CD8-positive, alpha-beta memory T cell (primary cell): ENCODE measurements around the gene EFS. TPM values are rescaled to one million over a fixed set of nuclear protein-coding genes. Genes with fewer than 3 reads are reported as not detected.
A peak's percentile ranks its signal among the peaks of the same experiment; 100 is the strongest.

Experiments
- CTCF ChIA-PET: fragments of 350-600 bp; sonication (Branson Sonifier 250); formaldehyde crosslinking; loops from one replicate; lab custom pipeline; 2021; ENCODE audit warnings: antibody characterized with exemption; lab: Charles Lee
- POLR2A ChIA-PET: fragments of 350-600 bp; sonication (Branson Sonifier 250); formaldehyde crosslinking; loops from one replicate; lab custom pipeline; 2021; ENCODE audit warnings: antibody characterized with exemption; lab: Charles Lee
- DNase-seq, 5 donors: peaks; one replicate each; pipeline versions ENCODE4 v3.0.0 to v3.0.0-alpha.2; 2020 to 2022; ENCODE audit warnings: mixed read lengths in 1 of 5
- H3K27ac ChIP-seq: one replicate; pipeline ENCODE4 v1.7.0; 2013; ENCODE audit warnings: low read depth, mild to moderate bottlenecking, low read length, moderate library complexity
- H3K27me3 ChIP-seq: 2 replicates; pipeline ENCODE4 v1.7.0; 2013; ENCODE audit warnings: low read length, mild to moderate bottlenecking; ENCODE audit not compliant: insufficient read depth, poor library complexity, severe bottlenecking
- H3K36me3 ChIP-seq: 2 replicates; pipeline ENCODE4 v1.7.0; 2013; ENCODE audit warnings: mild to moderate bottlenecking, low read length, moderate library complexity; ENCODE audit not compliant: insufficient read depth
- H3K4me1 ChIP-seq: 2 replicates; pipeline ENCODE4 v1.7.0; 2013; ENCODE audit warnings: mild to moderate bottlenecking, low read length, moderate library complexity; ENCODE audit not compliant: insufficient read depth
- H3K4me3 ChIP-seq: 2 replicates; pipeline ENCODE4 v1.7.0; 2013; ENCODE audit warnings: mild to moderate bottlenecking, low read length
- H3K9me3 ChIP-seq: 2 replicates; pipeline ENCODE4 v1.7.0; 2013; ENCODE audit warnings: mild to moderate bottlenecking, low read length
- H3K27ac Mint-ChIP-seq, 8 donors: one replicate each; pipeline ENCODE4 v1.8.0; 2020 to 2021; ENCODE audit warnings: mixed read lengths in 8 of 8, mild to moderate bottlenecking in 6 of 8, inconsistent platforms in 3 of 8, moderate library complexity in 3 of 8
- H3K27me3 Mint-ChIP-seq, 2 donors: one replicate each; pipeline ENCODE4 v1.8.0; 2020 to 2021; ENCODE audit warnings: mixed read lengths in 2 of 2, mild to moderate bottlenecking in 1 of 2, moderate library complexity in 1 of 2
- H3K36me3 Mint-ChIP-seq, 3 donors: one replicate each; pipeline ENCODE4 v1.8.0; 2020 to 2021; ENCODE audit warnings: mixed read lengths in 3 of 3, inconsistent platforms in 1 of 3, mild to moderate bottlenecking in 1 of 3
- H3K4me1 Mint-ChIP-seq, 3 donors: one replicate each; pipeline ENCODE4 v1.8.0; 2020 to 2021; ENCODE audit warnings: mixed read lengths in 3 of 3, inconsistent platforms in 1 of 3, mild to moderate bottlenecking in 1 of 3
- H3K4me3 Mint-ChIP-seq, 7 donors: one replicate each; pipeline ENCODE4 v1.8.0; 2020 to 2021; ENCODE audit warnings: mixed read lengths in 7 of 7, mild to moderate bottlenecking in 6 of 7, moderate library complexity in 4 of 7, inconsistent platforms in 2 of 7
- H3K9me3 Mint-ChIP-seq, 5 donors: one replicate each; pipeline ENCODE4 v1.8.0; 2020 to 2022; ENCODE audit warnings: mixed read lengths in 5 of 5, mild to moderate bottlenecking in 3 of 5, moderate library complexity in 2 of 5, inconsistent platforms in 1 of 5
- polyA plus RNA-seq: library from polyadenylated mRNA; unstranded; fragments of 300-500 nt; fragmentation: Illumina TruSeq; gene quantifications from one replicate; pipeline ENCODE4 v1.2.3, GENCODE V29; 2021
- total RNA-seq, 2 experiments: library from RNA; stranded (reverse); gene quantifications; one replicate each; pipeline ENCODE4 v1.2.3, GENCODE V29; 2021

The EFS gene
- total and polyA plus RNA-seq, 3 experiments from 2014 or later = not detected

GRCh38 chr14:23356662-23357061, 8.3 kb downstream of the EFS start:
- no peak overlapping the region for H3K4me3 ChIP-seq
- H3K27me3 ChIP-seq = no peaks in the 10 kb centered on the region
- no peak overlapping the region for H3K27ac Mint-ChIP-seq
- no peak overlapping the region for H3K27ac ChIP-seq
- peaks cover 33 to 46% of the 10 kb centered on the region in 2 donors for H3K27me3 Mint-ChIP-seq
- no peaks in the 10 kb centered on the region for H3K9me3 ChIP-seq
- DNase-seq = no peak
- no peak overlapping the region for H3K4me3 Mint-ChIP-seq
- H3K36me3 Mint-ChIP-seq = peaks cover 0 to 2% (median 0%) of the 10 kb centered on the region in 3 donors
- H3K4me1 Mint-ChIP-seq = peaks cover 6 to 14% (median 12%) of the 10 kb centered on the region in 3 donors
- POLR2A ChIA-PET = no interaction called here
- peaks cover 4% of the 10 kb centered on the region for H3K4me1 ChIP-seq
- CTCF ChIA-PET = no interaction called here
- H3K36me3 ChIP-seq = no peaks in the 10 kb centered on the region
- H3K9me3 Mint-ChIP-seq = peaks cover 0 to 1% (median 0%) of the 10 kb centered on the region in 5 donors

DNA sequence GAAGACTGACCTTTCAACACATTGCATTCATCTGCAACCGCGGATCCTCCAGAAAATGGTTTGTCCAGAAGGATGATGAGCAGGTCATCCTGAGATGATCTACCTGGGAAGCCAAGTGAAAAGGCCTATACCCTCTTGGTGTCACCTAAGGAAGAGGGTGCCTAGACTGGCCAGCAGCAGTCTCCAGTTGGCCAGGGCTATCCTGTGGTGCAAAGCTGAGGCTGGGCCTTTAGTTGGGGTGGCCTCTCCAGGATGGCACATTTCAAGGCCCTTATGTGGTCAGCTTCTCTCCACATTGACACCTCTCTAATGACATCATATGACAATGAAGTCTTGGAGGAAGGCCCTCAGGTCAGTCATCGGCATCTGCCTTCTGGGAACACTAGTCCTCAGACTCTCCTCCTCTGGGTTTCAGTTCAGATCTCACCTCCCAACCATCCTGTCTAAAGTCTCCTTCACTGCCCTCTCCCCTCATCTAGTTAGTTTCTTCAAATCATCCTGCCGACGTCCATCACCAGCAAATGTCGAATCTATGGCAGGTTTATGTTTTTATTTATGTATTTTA, 9.0 kb downstream of the EFS start:
- peaks cover 0 to 1% (median 0%) of the 10 kb centered on the region in 5 donors for H3K9me3 Mint-ChIP-seq
- ChIA-PET CTCF (no interaction called here), POLR2A (no interaction called here)
- peaks cover 39 to 53% of the 10 kb centered on the region in 2 donors for H3K27me3 Mint-ChIP-seq
- no peak overlapping the region for H3K4me3 Mint-ChIP-seq
- no peak for DNase-seq
- H3K4me3 ChIP-seq = no peak overlapping the region
- peaks cover 10 to 21% (median 17%) of the 10 kb centered on the region in 3 donors for H3K4me1 Mint-ChIP-seq
- no peaks in the 10 kb centered on the region for H3K36me3 ChIP-seq
- H3K27ac ChIP-seq = no peak overlapping the region
- H3K9me3 ChIP-seq = no peaks in the 10 kb centered on the region
- H3K4me1 ChIP-seq = peaks cover 4% of the 10 kb centered on the region
- no peak overlapping the region for H3K27ac Mint-ChIP-seq
- peaks cover 0 to 2% (median 0%) of the 10 kb centered on the region in 3 donors for H3K36me3 Mint-ChIP-seq
- H3K27me3 ChIP-seq = no peaks in the 10 kb centered on the region

- peaks cover 10 to 21% (median 17%) of the 10 kb centered on the region in 3 donors for H3K4me1 Mint-ChIP-seq
- H3K27ac Mint-ChIP-seq = no peak overlapping the region
- ChIA-PET POLR2A (no interaction called here), CTCF (no interaction called here)
- Histone ChIP-seq H3K4me1 (peaks cover 4% of the 10 kb centered on the region), H3K36me3 (no peaks in the 10 kb centered on the region), H3K9me3 (no peaks in the 10 kb centered on the region), H3K27ac (no peak overlapping the region), H3K4me3 (no peak overlapping the region), H3K27me3 (no peaks in the 10 kb centered on the region)
- peaks cover 0 to 1% (median 0%) of the 10 kb centered on the region in 5 donors for H3K9me3 Mint-ChIP-seq
- no peak overlapping the region for H3K4me3 Mint-ChIP-seq
- H3K27me3 Mint-ChIP-seq = peaks cover 40 to 62% of the 10 kb centered on the region in 2 donors
- no peak for DNase-seq
- peaks cover 0 to 2% (median 0%) of the 10 kb centered on the region in 3 donors for H3K36me3 Mint-ChIP-seq
Observed at GRCh38 chr14:23354990-23355389, 10.0 kb downstream of the EFS start.

DNA sequence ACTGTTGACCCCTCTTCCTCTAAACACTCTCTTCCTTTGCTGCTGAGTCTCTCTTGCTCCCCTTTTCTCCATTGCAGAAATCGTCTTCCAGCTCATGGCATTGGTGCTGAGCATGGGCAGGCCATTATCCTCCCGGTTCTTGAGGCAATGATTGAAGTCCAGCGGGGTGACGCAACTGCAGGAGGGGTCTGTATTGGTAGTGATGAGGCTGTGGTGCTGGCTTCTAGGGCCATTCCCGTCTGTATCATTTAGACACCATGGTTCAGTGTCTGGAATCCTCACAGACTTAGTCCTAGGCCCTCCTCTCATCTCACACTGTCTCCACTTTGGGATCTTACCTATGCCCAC, 11.6 kb downstream of the EFS start:
- Histone ChIP-seq H3K4me3 (no peak overlapping the region), H3K27ac (no peak overlapping the region), H3K9me3 (no peaks in the 10 kb centered on the region), H3K36me3 (no peaks in the 10 kb centered on the region), H3K27me3 (no peaks in the 10 kb centered on the region), H3K4me1 (peaks cover 4% of the 10 kb centered on the region)
- H3K4me1 Mint-ChIP-seq = peaks cover 10 to 21% (median 17%) of the 10 kb centered on the region in 3 donors
- peaks cover 0 to 1% (median 0%) of the 10 kb centered on the region in 5 donors for H3K9me3 Mint-ChIP-seq
- H3K27me3 Mint-ChIP-seq = peaks cover 46 to 69% of the 10 kb centered on the region in 2 donors
- H3K4me3 Mint-ChIP-seq = peak overlapping the region; percentile 45 to 83 (median 72)
- H3K36me3 Mint-ChIP-seq = peaks cover 0 to 2% (median 0%) of the 10 kb centered on the region in 3 donors
- no peak for DNase-seq
- POLR2A ChIA-PET = interaction anchor here (1.2 kb wide), 1 partner anchor 33 kb away, joined by 4 read pairs; no protein-coding TSS in a partner anchor
- peak overlapping the region in 3 of 8 donors; percentile 4 to 61 (median 31) for H3K27ac Mint-ChIP-seq
- CTCF ChIA-PET = interaction anchor here (0.9 kb wide), 1 partner anchor 32 kb away, joined by 3 read pairs; the partner anchor contains the start of gene PABPN1

GRCh38 chr14:23352506-23353432, 12.2 kb downstream of the EFS start, which contains the start of gene SLC22A17:
Gene SLC22A17, minus strand, starts transcription at chr14:23352887.
- H3K4me3 ChIP-seq = peak within 1 kb of the TSS; percentile 44
- DNase-seq = peak in 4 of 5 donors; percentile 11 to 71 (median 54)
- H3K36me3 Mint-ChIP-seq = peaks cover 0 to 2% (median 0%) of the 10 kb centered on the region in 3 donors
- H3K27me3 Mint-ChIP-seq = peaks cover 46 to 66% of the 10 kb centered on the region in 2 donors
- peak within 1 kb of the TSS in 6 of 8 donors; percentile 4 to 61 (median 31) for H3K27ac Mint-ChIP-seq
- no peaks in the 10 kb centered on the region for H3K9me3 ChIP-seq
- H3K27ac ChIP-seq = no peak within 1 kb of the TSS
- ChIA-PET POLR2A (interaction anchor here (1.2 kb wide), 1 partner anchor 32 kb away, joined by 4 read pairs; no protein-coding TSS in a partner anchor), CTCF (interaction anchor here (0.9 to 1.9 kb wide), 2 partner anchors 27 to 32 kb away, joined by 3 to 6 read pairs; partner anchors contain the start of gene PABPN1)
- no peaks in the 10 kb centered on the region for H3K36me3 ChIP-seq
- H3K9me3 Mint-ChIP-seq = peaks cover 0 to 1% (median 0%) of the 10 kb centered on the region in 5 donors
- H3K4me1 ChIP-seq = peaks cover 4% of the 10 kb centered on the region
- H3K4me1 Mint-ChIP-seq = peaks cover 10 to 21% (median 17%) of the 10 kb centered on the region in 3 donors
- no peaks in the 10 kb centered on the region for H3K27me3 ChIP-seq
- H3K4me3 Mint-ChIP-seq = peak within 1 kb of the TSS; percentile 67 to 83 (median 73)

DNA sequence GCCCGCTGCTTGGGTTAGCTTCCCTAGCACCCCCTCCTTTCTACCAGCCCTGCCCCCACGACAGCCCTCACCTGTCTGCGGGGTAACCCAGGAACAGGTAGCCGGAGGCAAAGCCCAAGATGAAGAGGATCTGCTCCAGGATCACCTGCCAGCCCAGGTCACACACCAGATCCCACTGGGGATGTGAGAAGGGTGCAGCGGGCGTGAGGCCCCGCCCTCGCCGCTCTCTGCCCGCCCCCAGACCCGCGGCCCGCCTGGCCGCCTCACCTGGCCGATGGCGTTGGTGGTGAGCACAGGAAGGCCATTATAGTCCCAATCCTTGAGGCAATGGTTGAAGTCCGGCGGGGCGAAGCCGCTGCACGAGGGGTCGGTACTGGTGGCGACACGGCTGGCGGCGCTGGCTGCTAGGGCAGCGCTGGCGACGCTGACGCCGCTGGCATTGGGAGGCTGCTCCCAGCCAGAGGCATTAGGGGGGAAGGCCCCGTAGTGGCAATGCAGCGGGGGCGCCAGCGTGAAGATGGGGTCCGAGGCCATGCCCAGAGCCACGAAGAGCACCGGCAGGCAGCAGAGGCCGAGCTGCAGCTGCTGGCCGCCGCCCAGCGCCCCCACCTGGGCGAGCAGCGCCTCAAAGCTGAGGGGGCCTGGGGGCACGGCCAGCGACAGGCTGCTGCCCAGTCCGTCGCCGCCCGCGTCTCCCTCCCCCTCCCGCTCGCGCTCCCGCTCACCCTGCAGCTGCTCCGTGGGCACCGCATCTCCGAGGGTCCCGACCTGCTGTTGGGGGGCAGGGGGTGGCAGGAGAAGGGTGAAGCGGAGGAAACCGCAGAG, 13.1 kb downstream of the EFS start:
- Mint-ChIP-seq H3K4me1 (peaks cover 10 to 21% (median 17%) of the 10 kb centered on the region in 3 donors), H3K4me3 (peak overlapping the region; percentile 36 to 76 (median 67)), H3K27me3 (peaks cover 45 to 63% of the 10 kb centered on the region in 2 donors), H3K36me3 (peaks cover 0 to 2% (median 0%) of the 10 kb centered on the region in 3 donors), H3K9me3 (peaks cover 0 to 1% (median 0%) of the 10 kb centered on the region in 5 donors), H3K27ac (no peak overlapping the region)
- Histone ChIP-seq H3K27me3 (no peaks in the 10 kb centered on the region), H3K4me1 (peaks cover 4% of the 10 kb centered on the region), H3K27ac (no peak overlapping the region), H3K9me3 (no peaks in the 10 kb centered on the region), H3K36me3 (no peaks in the 10 kb centered on the region), H3K4me3 (peak overlapping the region; percentile 44)
- DNase-seq = peak in 1 of 5 donors; percentile 6
- ChIA-PET CTCF (interaction anchor here (1.9 kb wide), 1 partner anchor 28 kb away, joined by 6 read pairs; no protein-coding TSS in a partner anchor), POLR2A (interaction anchor here (1.2 kb wide), 1 partner anchor 31 kb away, joined by 4 read pairs; no protein-coding TSS in a partner anchor)

GRCh38 chr14:23349156-23349845, 15.7 kb downstream of the EFS start:
- H3K36me3 ChIP-seq = no peaks in the 10 kb centered on the region
- no peak for DNase-seq
- H3K4me1 ChIP-seq = peaks cover 4% of the 10 kb centered on the region
- ChIA-PET POLR2A (no interaction called here), CTCF (no interaction called here)
- H3K27me3 ChIP-seq = no peaks in the 10 kb centered on the region
- H3K9me3 ChIP-seq = no peaks in the 10 kb centered on the region
- H3K4me3 Mint-ChIP-seq = peak overlapping the region in 2 of 7 donors; percentile 7 to 56
- H3K27me3 Mint-ChIP-seq = peaks cover 32 to 42% of the 10 kb centered on the region in 2 donors
- peak overlapping the region in 1 of 8 donors; percentile 85 for H3K27ac Mint-ChIP-seq
- H3K36me3 Mint-ChIP-seq = peaks cover 0 to 2% (median 0%) of the 10 kb centered on the region in 3 donors
- peaks cover 10 to 21% (median 17%) of the 10 kb centered on the region in 3 donors for H3K4me1 Mint-ChIP-seq
- peaks cover 0 to 1% (median 0%) of the 10 kb centered on the region in 5 donors for H3K9me3 Mint-ChIP-seq
- H3K4me3 ChIP-seq = no peak overlapping the region
- H3K27ac ChIP-seq = no peak overlapping the region
